T-cell (primary cell): ENCODE results near the gene WFDC6. TPM values are rescaled to one million over a fixed set of nuclear protein-coding genes. Genes with fewer than 3 reads are reported as not detected.

ENCODE experiments used
- ATAC-seq, 4 experiments: fragments of 200-7000 bp in 3 of 4; fragments of 150-1000 bp in 1 of 4; cut with Tn5 transposase; replicated peaks in 1 of 4; 1 replicate in 3 of 4; 2 replicates in 1 of 4; pipeline ENCODE4 v1.10.0; 2021; ENCODE audit warnings: moderate library complexity in 3 of 4, mild to moderate bottlenecking in 2 of 4, moderate number of reproducible peaks in 1 of 4
- CTCF ChIA-PET, 2 donors: fragments of 300-600 bp; sonication (Branson Sonifier 250); formaldehyde crosslinking; loops; one replicate each; lab custom pipeline; 2022; ENCODE audit warnings: antibody characterized with exemption in 2 of 2; lab: Charles Lee
- POLR2A ChIA-PET, 2 donors: fragments of 300-600 bp; sonication (Branson Sonifier 250); formaldehyde crosslinking; loops; one replicate each; lab custom pipeline; 2022; ENCODE audit warnings: antibody characterized with exemption in 2 of 2; lab: Charles Lee
- DNase-seq, 35 experiments: peaks; one replicate each; pipeline versions ENCODE4 v3.0.0 to v3.0.0-alpha.2; 2013 to 2023
- H3K27ac ChIP-seq: one replicate; pipeline ENCODE4 v1.5.1; 2013; ENCODE audit warnings: low read length
- H3K27me3 ChIP-seq, 2 experiments: replicated peaks in 1 of 2; 1 replicate in 1 of 2; 2 replicates in 1 of 2; pipeline versions ENCODE4 v1.6.1 to v1.7.0; 2013; ENCODE audit warnings: low read length in 1 of 2, mixed read lengths in 1 of 2; ENCODE audit not compliant: control insufficient read depth in 2 of 2, insufficient read depth in 2 of 2; ENCODE audit errors: extremely low read depth in 1 of 2
- H3K36me3 ChIP-seq, 2 donors: 1 replicate in 1 of 2; 2 replicates in 1 of 2; pipeline versions ENCODE4 v1.6.1 to v1.7.0; 2013; ENCODE audit warnings: low read length in 1 of 2; ENCODE audit not compliant: control insufficient read depth in 2 of 2, insufficient read depth in 1 of 2; ENCODE audit errors: extremely low read depth in 1 of 2
- H3K4me1 ChIP-seq, 2 experiments: 1 replicate in 1 of 2; 2 replicates in 1 of 2; pipeline versions ENCODE4 v1.6.1 to v1.7.0; 2013; ENCODE audit warnings: low read length in 2 of 2, mixed read lengths in 1 of 2; ENCODE audit not compliant: insufficient read depth in 2 of 2, control insufficient read depth in 1 of 2; ENCODE audit errors: extremely low read depth in 1 of 2
- H3K4me3 ChIP-seq, 2 donors: 1 replicate in 1 of 2; 2 replicates in 1 of 2; pipeline versions ENCODE4 v1.5.1 to v1.7.0; 2013; ENCODE audit warnings: mild to moderate bottlenecking in 2 of 2, low read length in 1 of 2, moderate library complexity in 1 of 2; ENCODE audit not compliant: control insufficient read depth in 1 of 2; ENCODE audit errors: extremely low read depth in 1 of 2
- H3K9me3 ChIP-seq: 2 replicates; pipeline ENCODE4 v1.7.0; 2013
- H3K27ac Mint-ChIP-seq, 2 donors: one replicate each; pipeline ENCODE4 v1.8.0; 2020 to 2021; ENCODE audit warnings: mild to moderate bottlenecking in 2 of 2, mixed read lengths in 2 of 2
- H3K27me3 Mint-ChIP-seq, 2 donors: one replicate each; pipeline ENCODE4 v1.8.0; 2021 to 2022; ENCODE audit warnings: mixed read lengths in 2 of 2
- H3K36me3 Mint-ChIP-seq: one replicate; pipeline ENCODE4 v1.8.0; 2021; ENCODE audit warnings: mixed read lengths
- H3K4me1 Mint-ChIP-seq, 3 donors: one replicate each; pipeline ENCODE4 v1.8.0; 2020 to 2022; ENCODE audit warnings: mixed read lengths in 3 of 3, mild to moderate bottlenecking in 1 of 3
- H3K4me3 Mint-ChIP-seq, 3 donors: one replicate each; pipeline ENCODE4 v1.8.0; 2020 to 2022; ENCODE audit warnings: mild to moderate bottlenecking in 3 of 3, mixed read lengths in 3 of 3, moderate library complexity in 3 of 3
- H3K9me3 Mint-ChIP-seq, 3 donors: one replicate each; pipeline ENCODE4 v1.8.0; 2020 to 2022; ENCODE audit warnings: mixed read lengths in 3 of 3
- WGBS: methylation state at CpG from one replicate; pipeline ENCODE4 v1.1.5; 2013; ENCODE audit warnings: missing lambda C conversion rate; ENCODE audit not compliant: insufficient coverage; 5-methylcytosine and 5-hydroxymethylcytosine counted together
- total RNA-seq, 35 experiments: library from RNA in 6 of 35; stranded (reverse) in 6 of 35; fragments of 120-200 nt in 1 of 35; gene quantifications; one replicate each; pipeline versions ENCODE4 v1.2.1 to v1.2.4 and lab custom pipeline; 2013 to 2026

Gene WFDC6
- total RNA-seq, 5 donors from 2014 or later (not counting 1 experiment from before 2014, with no cell fraction given): not detected

GRCh38 chr20:45509091-45509490 is 30.2 kb downstream of the WFDC6 start:
- Histone ChIP-seq H3K36me3 (no peaks in the 10 kb centered on the region), H3K9me3 (no peaks in the 10 kb centered on the region), H3K4me3 (no peak overlapping the region), H3K27me3 (peaks cover 0 to 6% of the 10 kb centered on the region in 2 experiments), H3K27ac (no peak overlapping the region), H3K4me1 (no peaks in the 10 kb centered on the region)
- Mint-ChIP-seq H3K36me3 (no peaks in the 10 kb centered on the region), H3K9me3 (no peaks in the 10 kb centered on the region), H3K27me3 (peaks cover 27 to 44% of the 10 kb centered on the region in 2 donors), H3K27ac (no peak overlapping the region), H3K4me1 (peaks cover 0 to 2% (median 0%) of the 10 kb centered on the region in 3 donors), H3K4me3 (no peak overlapping the region)
- ChIA-PET POLR2A (no interaction called here), CTCF (no interaction called here)
- DNase-seq (no peak), ATAC-seq (no peak)
- 100% methylated on average over 3 of the region's 4 CpGs for WGBS

DNA sequence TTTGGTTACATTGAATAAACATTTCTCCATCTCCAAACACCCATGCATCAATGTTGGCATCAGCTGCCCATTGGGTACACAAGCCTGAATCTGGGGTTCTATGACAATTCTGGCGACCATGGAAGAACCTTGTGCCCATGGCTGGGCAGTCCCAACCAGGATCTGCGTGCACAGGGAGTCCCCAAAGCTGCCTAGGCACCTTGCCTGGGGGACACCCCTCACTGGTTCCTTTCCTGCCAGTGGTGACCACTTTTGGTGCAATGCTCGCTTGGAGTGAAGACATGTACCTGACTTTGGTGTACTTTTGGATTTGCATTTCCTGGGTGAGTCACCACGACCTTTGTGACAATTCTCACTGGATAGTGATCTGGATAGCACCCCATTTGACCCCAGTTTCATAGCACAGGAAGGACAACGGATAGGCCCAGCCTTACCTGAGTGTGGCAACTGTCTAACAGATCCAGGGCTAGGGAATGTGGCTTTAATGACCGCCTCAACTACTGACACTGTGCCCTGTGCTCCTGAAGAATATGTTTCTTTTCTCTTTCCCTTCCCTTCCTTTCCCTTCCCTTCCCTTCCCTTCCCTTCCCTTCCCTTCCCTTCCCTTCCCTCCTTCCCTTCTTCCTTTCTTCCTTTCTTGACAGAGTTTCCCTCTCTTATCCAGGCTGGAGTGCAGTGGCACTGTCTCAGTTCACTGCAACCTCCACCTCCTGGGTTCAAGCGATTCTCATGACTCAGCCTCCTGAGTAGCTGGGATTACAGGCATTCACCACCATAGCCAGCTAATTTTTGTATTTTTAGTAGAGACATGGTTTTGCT is 31.0 kb downstream of the WFDC6 start:
- Histone ChIP-seq H3K36me3 (no peaks in the 10 kb centered on the region), H3K27ac (no peak overlapping the region), H3K4me1 (no peaks in the 10 kb centered on the region), H3K27me3 (peaks cover 0 to 7% of the 10 kb centered on the region in 2 experiments), H3K9me3 (no peaks in the 10 kb centered on the region), H3K4me3 (no peak overlapping the region)
- ChIA-PET CTCF (no interaction called here), POLR2A (no interaction called here)
- Mint-ChIP-seq H3K9me3 (no peaks in the 10 kb centered on the region), H3K36me3 (no peaks in the 10 kb centered on the region), H3K4me3 (no peak overlapping the region), H3K4me1 (peaks cover 0 to 2% (median 0%) of the 10 kb centered on the region in 3 donors), H3K27ac (no peak overlapping the region), H3K27me3 (peaks cover 28 to 47% of the 10 kb centered on the region in 2 donors)
- DNase-seq (no peak), ATAC-seq (no peak)
- WGBS: 55% methylated on average over 6 of the region's 7 CpGs

GRCh38 chr20:45507011-45507820 is 32.1 kb downstream of the WFDC6 start:
- ATAC-seq (no peak), DNase-seq (no peak)
- peaks cover 25 to 48% of the 10 kb centered on the region in 2 donors for H3K27me3 Mint-ChIP-seq
- no peaks in the 10 kb centered on the region for H3K36me3 Mint-ChIP-seq
- no peaks in the 10 kb centered on the region for H3K4me1 ChIP-seq
- WGBS: 100% methylated on average over 3 of the region's 5 CpGs
- ChIA-PET CTCF (no interaction called here), POLR2A (no interaction called here)
- H3K9me3 ChIP-seq: no peaks in the 10 kb centered on the region
- peaks cover 0 to 7% of the 10 kb centered on the region in 2 experiments for H3K27me3 ChIP-seq
- no peaks in the 10 kb centered on the region for H3K36me3 ChIP-seq
- no peak overlapping the region for H3K4me3 Mint-ChIP-seq
- H3K4me1 Mint-ChIP-seq: peaks cover 0 to 2% (median 0%) of the 10 kb centered on the region in 3 donors
- H3K27ac ChIP-seq: no peak overlapping the region
- no peak overlapping the region for H3K4me3 ChIP-seq
- no peaks in the 10 kb centered on the region for H3K9me3 Mint-ChIP-seq
- no peak overlapping the region for H3K27ac Mint-ChIP-seq

- CTCF ChIA-PET: no interaction called here
- Mint-ChIP-seq H3K4me3 (no peak overlapping the region), H3K27me3 (peaks cover 30 to 52% of the 10 kb centered on the region in 2 donors), H3K27ac (no peak overlapping the region), H3K4me1 (peaks cover 0 to 2% (median 0%) of the 10 kb centered on the region in 3 donors), H3K36me3 (no peaks in the 10 kb centered on the region), H3K9me3 (no peaks in the 10 kb centered on the region)
- no CpG with 5 or more reads among the region's 2 CpGs for WGBS
- no peaks in the 10 kb centered on the region for H3K36me3 ChIP-seq
- no peaks in the 10 kb centered on the region for H3K9me3 ChIP-seq
- no peak for ATAC-seq
- H3K27ac ChIP-seq: no peak overlapping the region
- POLR2A ChIA-PET: no interaction called here
- H3K4me1 ChIP-seq: no peaks in the 10 kb centered on the region
- peaks cover 0 to 7% of the 10 kb centered on the region in 2 experiments for H3K27me3 ChIP-seq
- DNase-seq: no peak
- H3K4me3 ChIP-seq: no peak overlapping the region
These were observed 32.9 kb downstream of the WFDC6 start for GRCh38 chr20:45506398-45506797.

- no peaks in the 10 kb centered on the region for H3K9me3 Mint-ChIP-seq
- no CpG with 5 or more reads among the region's 2 CpGs for WGBS
- H3K27me3 Mint-ChIP-seq: peaks cover 43 to 56% of the 10 kb centered on the region in 2 donors
- CTCF ChIA-PET: interaction anchor here in 1 of 2 donors (0.6 kb wide), 1 partner anchor 247 kb away, joined by 3 read pairs; no protein-coding TSS in a partner anchor
- POLR2A ChIA-PET: interaction anchor here (0.6 kb wide), 2 partner anchors 187 to 1549 kb away, joined by 3 read pairs; no protein-coding TSS in a partner anchor
- H3K4me3 Mint-ChIP-seq: no peak overlapping the region
- H3K4me1 Mint-ChIP-seq: peaks cover 0 to 2% (median 0%) of the 10 kb centered on the region in 3 donors
- no peak overlapping the region for H3K27ac Mint-ChIP-seq
- Histone ChIP-seq H3K4me1 (no peaks in the 10 kb centered on the region), H3K27me3 (peaks cover 0 to 20% of the 10 kb centered on the region in 2 experiments), H3K36me3 (no peaks in the 10 kb centered on the region), H3K27ac (no peak overlapping the region), H3K9me3 (no peaks in the 10 kb centered on the region), H3K4me3 (no peak overlapping the region)
- no peak for ATAC-seq
- no peak for DNase-seq
- no peaks in the 10 kb centered on the region for H3K36me3 Mint-ChIP-seq
These were observed 35.9 kb downstream of the WFDC6 start for GRCh38 chr20:45503403-45503802.

DNA sequence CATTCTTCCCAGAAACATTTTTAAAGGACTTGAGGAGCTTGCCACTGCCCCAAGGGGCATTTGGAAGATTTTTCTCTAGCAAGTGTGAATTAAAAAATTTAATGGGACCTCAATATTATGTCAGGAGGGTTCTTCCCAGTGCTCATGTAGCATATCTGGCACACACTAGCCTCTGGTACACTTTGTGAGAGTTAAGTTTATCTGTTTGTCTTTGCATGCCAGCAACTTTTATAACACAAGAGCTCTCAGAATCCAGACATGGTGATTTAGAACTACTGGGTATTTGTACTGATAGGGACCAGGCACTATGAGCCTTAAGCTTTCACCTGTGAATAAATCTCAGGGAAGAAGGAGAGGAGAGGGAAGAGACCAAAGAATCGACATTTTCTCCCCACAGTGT is 36.7 kb downstream of the WFDC6 start:
- no peaks in the 10 kb centered on the region for H3K36me3 Mint-ChIP-seq
- no peak overlapping the region for H3K27ac ChIP-seq
- peaks cover 2 to 22% of the 10 kb centered on the region in 2 experiments for H3K27me3 ChIP-seq
- peaks cover 0 to 2% (median 0%) of the 10 kb centered on the region in 3 donors for H3K4me1 Mint-ChIP-seq
- H3K36me3 ChIP-seq: no peaks in the 10 kb centered on the region
- no peaks in the 10 kb centered on the region for H3K4me1 ChIP-seq
- H3K4me3 Mint-ChIP-seq: no peak overlapping the region
- H3K9me3 Mint-ChIP-seq: no peaks in the 10 kb centered on the region
- no CpG with 5 or more reads among the region's 1 CpG for WGBS
- no peak for DNase-seq
- ATAC-seq: no peak
- H3K27ac Mint-ChIP-seq: no peak overlapping the region
- no peak overlapping the region for H3K4me3 ChIP-seq
- POLR2A ChIA-PET: interaction anchor here in 1 of 2 donors (0.6 kb wide), 1 partner anchor 133 kb away, joined by 5 read pairs; no protein-coding TSS in a partner anchor
- H3K9me3 ChIP-seq: no peaks in the 10 kb centered on the region
- peaks cover 43 to 55% of the 10 kb centered on the region in 2 donors for H3K27me3 Mint-ChIP-seq
- CTCF ChIA-PET: interaction anchor here in 1 of 2 donors (0.6 kb wide), 1 partner anchor 1697 kb away, joined by 3 read pairs; no protein-coding TSS in a partner anchor
